ENCODE data around the gene RPH3AL.

The RPH3AL gene

GRCh38 chr17:300881-301280 lies 51.7 kb downstream of the RPH3AL start:
- DNase-seq (ENCODE audit: low read depth), result no peak

GRCh38 chr17:299546-299945 lies 53.1 kb downstream of the RPH3AL start:
- DNase-seq (ENCODE audit: low read depth), result no peak

- no peak for DNase-seq (ENCODE audit: low read depth)
Observed at GRCh38 chr17:298791-299450, 53.7 kb downstream of the RPH3AL start.

- DNase-seq (ENCODE audit: low read depth), result no peak
Observed at GRCh38 chr17:297758-298157, 54.8 kb downstream of the RPH3AL start.

- no peak for DNase-seq (ENCODE audit: low read depth)
Observed at GRCh38 chr17:296906-297690, 55.5 kb downstream of the RPH3AL start.

- DNase-seq (ENCODE audit: low read depth), result no peak
Observed at GRCh38 chr17:296379-296778, 56.2 kb downstream of the RPH3AL start.

GRCh38 chr17:292531-293382 lies 59.9 kb downstream of the RPH3AL start:
- no peak for DNase-seq (ENCODE audit: low read depth)

GRCh38 chr17:292016-292415 lies 60.6 kb downstream of the RPH3AL start:
- no peak for DNase-seq (ENCODE audit: low read depth)

GRCh38 chr17:291587-291986 lies 61.0 kb downstream of the RPH3AL start:
- DNase-seq (ENCODE audit: low read depth), result no peak

- DNase-seq (ENCODE audit: low read depth), result no peak
Observed at GRCh38 chr17:290626-291025, 62.0 kb downstream of the RPH3AL start.

- DNase-seq (ENCODE audit: low read depth), result no peak
Observed at GRCh38 chr17:290121-290521, 62.5 kb downstream of the RPH3AL start.

- no peak for DNase-seq (ENCODE audit: low read depth)
Observed at GRCh38 chr17:289409-289808, 63.2 kb downstream of the RPH3AL start.

- no peak for DNase-seq (ENCODE audit: low read depth)
Observed at GRCh38 chr17:288802-289356, 63.7 kb downstream of the RPH3AL start.

GRCh38 chr17:286571-286970 lies 66.0 kb downstream of the RPH3AL start:
- no peak for DNase-seq (ENCODE audit: low read depth)

GRCh38 chr17:285751-286422 lies 66.7 kb downstream of the RPH3AL start:
- DNase-seq (ENCODE audit: low read depth), result no peak

- no peak for DNase-seq (ENCODE audit: low read depth)
Observed at GRCh38 chr17:284676-285355, 67.8 kb downstream of the RPH3AL start.

GRCh38 chr17:283911-284675 lies 68.5 kb downstream of the RPH3AL start:
- no peak for DNase-seq (ENCODE audit: low read depth)

GRCh38 chr17:282912-283882 lies 69.4 kb downstream of the RPH3AL start:
- no peak for DNase-seq (ENCODE audit: low read depth)
